ENCODE results near the gene DOCK9. TPM values are rescaled to one million over a fixed set of nuclear protein-coding genes. Genes with fewer than 3 reads are reported as not detected.
A peak's percentile ranks its signal among the peaks of the same experiment; 100 is the strongest.

The DOCK9 gene
- total and polyA plus RNA-seq, 5 donors from 2014 or later = 4.4 to 75.0 (median 7.3) TPM

DNA sequence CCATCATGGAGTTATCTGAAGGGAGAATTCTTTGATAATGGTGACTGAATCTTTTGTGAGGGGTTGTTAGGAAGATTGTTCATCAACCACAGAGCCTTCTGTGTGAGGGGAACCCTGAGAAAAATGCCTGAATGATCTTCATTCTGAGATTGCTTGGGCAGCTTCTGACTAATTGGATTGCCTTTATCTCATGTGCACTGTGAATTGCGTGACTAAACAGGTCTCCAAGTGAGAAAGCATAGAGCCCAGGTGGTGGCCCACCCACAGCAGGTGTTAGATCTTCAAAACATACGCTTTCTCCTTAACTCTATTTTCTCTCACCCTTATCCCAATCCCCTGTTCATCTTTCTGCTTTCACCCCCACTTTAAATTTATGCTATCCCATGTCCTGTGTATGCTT lies 58.3 kb downstream of the DOCK9 start:
- H3K27me3 Mint-ChIP-seq = no peaks in the 10 kb centered on the region
- Histone ChIP-seq H3K9me3 (ENCODE audit: control insufficient read depth in 2 of 2, low read length in 2 of 2) (no peaks in the 10 kb centered on the region), H3K36me3 (ENCODE audit: control insufficient read depth, insufficient read depth, low read length) (peaks cover 24% of the 10 kb centered on the region), H3K27ac (ENCODE audit: insufficient read depth, low read length, poor library complexity, severe bottlenecking) (no peak overlapping the region), H3K4me3 (ENCODE audit: low read depth, low read length) (no peak overlapping the region), H3K4me1 (ENCODE audit: control insufficient read depth, insufficient read depth, low read length, poor library complexity, severe bottlenecking) (peaks cover 7% of the 10 kb centered on the region), H3K27me3 (ENCODE audit: control insufficient read depth, insufficient read depth, low read length) (no peaks in the 10 kb centered on the region)
- H3K27ac Mint-ChIP-seq = peak overlapping the region in 1 of 3 donors; percentile 77
- H3K36me3 Mint-ChIP-seq = peaks cover 71% of the 10 kb centered on the region
- no peak for ATAC-seq (ENCODE audit: low read depth in 2 of 2)
- no peak for DNase-seq
- peaks cover 0 to 3% (median 0%) of the 10 kb centered on the region in 7 donors for H3K9me3 Mint-ChIP-seq
- H3K4me1 Mint-ChIP-seq = peaks cover 17 to 29% (median 22%) of the 10 kb centered on the region in 4 donors
- H3K4me3 Mint-ChIP-seq = peak overlapping the region in 1 of 4 donors; percentile 28

DNA sequence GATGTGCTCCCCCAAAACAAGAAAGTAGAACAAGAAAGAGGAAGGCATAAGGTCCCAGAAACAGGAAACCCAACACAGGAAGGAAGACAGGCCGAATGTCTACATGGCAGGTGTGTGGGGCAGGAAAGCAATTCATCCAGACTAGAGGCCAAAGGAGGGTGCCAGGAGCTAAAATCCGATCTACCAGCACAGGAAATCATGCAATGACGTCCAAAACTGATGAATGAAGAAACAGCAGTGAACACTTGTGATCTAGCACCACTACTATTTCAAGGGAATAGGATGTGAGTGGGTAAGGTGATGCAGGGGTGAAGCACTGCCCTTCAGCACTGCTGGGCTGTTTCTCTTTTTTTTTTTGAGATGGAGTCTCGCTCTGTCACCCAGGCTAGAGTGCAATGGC lies 59.1 kb downstream of the DOCK9 start:
- peak overlapping the region in 2 of 4 donors; percentile 13 to 68 for H3K4me3 Mint-ChIP-seq
- peaks cover 7% of the 10 kb centered on the region for H3K4me1 ChIP-seq (ENCODE audit: control insufficient read depth, insufficient read depth, low read length, poor library complexity, severe bottlenecking)

DNA sequence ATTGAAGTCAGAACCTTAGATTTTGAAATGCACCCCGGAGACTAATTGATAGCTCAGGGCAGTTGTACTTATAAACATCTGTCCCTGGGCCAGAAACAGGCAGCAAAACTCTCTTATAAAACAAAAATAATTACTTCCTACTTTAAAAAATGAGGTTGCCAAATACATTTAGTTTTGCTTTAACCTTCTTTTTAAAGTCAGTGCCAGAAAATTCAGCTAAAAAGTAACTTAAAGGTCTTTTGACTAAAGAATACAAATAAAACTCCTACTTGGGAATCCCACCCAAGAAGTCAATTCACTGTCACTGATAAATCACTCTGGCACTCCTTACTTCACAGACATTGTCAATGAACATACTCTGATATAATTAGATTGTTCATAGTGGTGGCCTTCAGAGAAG lies 60.7 kb downstream of the DOCK9 start:
- peak overlapping the region in 1 of 3 donors; percentile 28 for H3K27ac Mint-ChIP-seq
- no peak overlapping the region for H3K4me3 Mint-ChIP-seq
- Histone ChIP-seq H3K27ac (ENCODE audit: insufficient read depth, low read length, poor library complexity, severe bottlenecking) (no peak overlapping the region), H3K27me3 (ENCODE audit: control insufficient read depth, insufficient read depth, low read length) (no peaks in the 10 kb centered on the region), H3K4me3 (ENCODE audit: low read depth, low read length) (no peak overlapping the region), H3K9me3 (ENCODE audit: control insufficient read depth in 2 of 2, low read length in 2 of 2) (no peaks in the 10 kb centered on the region), H3K4me1 (ENCODE audit: control insufficient read depth, insufficient read depth, low read length, poor library complexity, severe bottlenecking) (peaks cover 7% of the 10 kb centered on the region), H3K36me3 (ENCODE audit: control insufficient read depth, insufficient read depth, low read length) (peaks cover 26% of the 10 kb centered on the region)
- peaks cover 22 to 36% (median 26%) of the 10 kb centered on the region in 4 donors for H3K4me1 Mint-ChIP-seq
- ATAC-seq (ENCODE audit: low read depth in 2 of 2) (no peak), DNase-seq (no peak)
- H3K27me3 Mint-ChIP-seq = no peaks in the 10 kb centered on the region
- peaks cover 65% of the 10 kb centered on the region for H3K36me3 Mint-ChIP-seq
- H3K9me3 Mint-ChIP-seq = peaks cover 0 to 3% (median 0%) of the 10 kb centered on the region in 7 donors

More for the DNA sequence above, 59.1 kb downstream of the DOCK9 start:
- Histone ChIP-seq H3K9me3 (ENCODE audit: control insufficient read depth in 2 of 2, low read length in 2 of 2) (no peaks in the 10 kb centered on the region), H3K27ac (ENCODE audit: insufficient read depth, low read length, poor library complexity, severe bottlenecking) (no peak overlapping the region), H3K27me3 (ENCODE audit: control insufficient read depth, insufficient read depth, low read length) (no peaks in the 10 kb centered on the region), H3K36me3 (ENCODE audit: control insufficient read depth, insufficient read depth, low read length) (peaks cover 26% of the 10 kb centered on the region), H3K4me3 (ENCODE audit: low read depth, low read length) (no peak overlapping the region)
- Mint-ChIP-seq H3K27ac (peak overlapping the region in 2 of 3 donors; percentile 9 to 91), H3K36me3 (peaks cover 70% of the 10 kb centered on the region), H3K27me3 (no peaks in the 10 kb centered on the region), H3K4me1 (peaks cover 17 to 29% (median 23%) of the 10 kb centered on the region in 4 donors), H3K9me3 (peaks cover 0 to 3% (median 0%) of the 10 kb centered on the region in 7 donors)
- peak in 2 of 3 donors; percentile 1 to 26 for DNase-seq
- no peak for ATAC-seq (ENCODE audit: low read depth in 2 of 2)

DNA sequence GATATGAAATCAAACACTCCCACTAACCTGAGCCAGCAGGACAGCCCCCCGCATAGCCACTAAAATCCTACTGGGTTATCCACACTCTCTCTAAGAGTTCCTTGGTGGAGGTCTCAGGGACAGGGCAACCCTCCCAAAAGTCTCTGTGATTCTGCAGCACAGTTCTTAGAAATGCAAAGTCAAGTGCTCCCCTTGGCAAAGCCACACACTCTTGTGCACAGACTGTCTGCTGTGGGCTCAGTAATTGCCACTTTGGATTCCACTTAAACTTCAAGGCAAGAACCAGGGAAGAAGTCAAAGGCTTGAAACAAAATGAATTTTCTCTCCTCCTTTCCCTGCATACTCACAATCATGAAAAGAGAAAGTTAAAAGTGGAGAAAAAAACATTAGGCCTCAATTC lies 61.5 kb downstream of the DOCK9 start:
- ATAC-seq (ENCODE audit: low read depth in 2 of 2) (no peak), DNase-seq (no peak)
- peaks cover 0 to 3% (median 0%) of the 10 kb centered on the region in 7 donors for H3K9me3 Mint-ChIP-seq
- peaks cover 58% of the 10 kb centered on the region for H3K36me3 Mint-ChIP-seq
- Histone ChIP-seq H3K4me1 (ENCODE audit: control insufficient read depth, insufficient read depth, low read length, poor library complexity, severe bottlenecking) (peaks cover 7% of the 10 kb centered on the region), H3K27me3 (ENCODE audit: control insufficient read depth, insufficient read depth, low read length) (no peaks in the 10 kb centered on the region), H3K4me3 (ENCODE audit: low read depth, low read length) (no peak overlapping the region), H3K36me3 (ENCODE audit: control insufficient read depth, insufficient read depth, low read length) (peaks cover 19% of the 10 kb centered on the region), H3K9me3 (ENCODE audit: control insufficient read depth in 2 of 2, low read length in 2 of 2) (no peaks in the 10 kb centered on the region), H3K27ac (ENCODE audit: insufficient read depth, low read length, poor library complexity, severe bottlenecking) (no peak overlapping the region)
- peak overlapping the region in 1 of 3 donors; percentile 35 for H3K27ac Mint-ChIP-seq
- no peak overlapping the region for H3K4me3 Mint-ChIP-seq
- H3K4me1 Mint-ChIP-seq = peaks cover 22 to 34% (median 26%) of the 10 kb centered on the region in 4 donors
- H3K27me3 Mint-ChIP-seq = no peaks in the 10 kb centered on the region

DNA sequence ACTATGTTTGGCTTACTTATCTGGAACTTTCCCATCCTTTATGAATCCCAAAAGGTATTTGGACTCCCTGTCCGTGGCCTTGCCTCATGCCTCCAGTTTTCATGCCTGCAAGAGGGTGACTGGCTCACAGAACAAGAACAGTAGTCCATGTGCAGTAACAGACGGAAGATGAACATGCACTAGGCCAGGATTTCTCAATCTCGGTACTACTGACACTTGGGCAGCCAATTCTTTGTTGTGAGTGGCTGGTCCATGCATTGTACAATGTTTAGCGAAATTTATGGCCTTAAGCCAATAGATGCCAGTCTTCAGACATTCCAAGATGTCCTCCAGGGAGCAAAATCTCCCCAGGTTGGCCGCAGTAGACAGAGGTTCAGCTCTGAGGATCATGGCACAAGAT lies 61.9 kb downstream of the DOCK9 start:
- no peak overlapping the region for H3K4me3 Mint-ChIP-seq
- peaks cover 54% of the 10 kb centered on the region for H3K36me3 Mint-ChIP-seq
- no peak for ATAC-seq (ENCODE audit: low read depth in 2 of 2)
- H3K27me3 Mint-ChIP-seq = no peaks in the 10 kb centered on the region
- H3K4me3 ChIP-seq (ENCODE audit: low read depth, low read length) = no peak overlapping the region
- peaks cover 19% of the 10 kb centered on the region for H3K36me3 ChIP-seq (ENCODE audit: control insufficient read depth, insufficient read depth, low read length)
- H3K9me3 ChIP-seq (ENCODE audit: control insufficient read depth in 2 of 2, low read length in 2 of 2) = no peaks in the 10 kb centered on the region
- no peak for DNase-seq
- H3K4me1 Mint-ChIP-seq = peaks cover 22 to 36% (median 29%) of the 10 kb centered on the region in 4 donors
- peaks cover 0 to 3% (median 0%) of the 10 kb centered on the region in 7 donors for H3K9me3 Mint-ChIP-seq
- H3K4me1 ChIP-seq (ENCODE audit: control insufficient read depth, insufficient read depth, low read length, poor library complexity, severe bottlenecking) = peaks cover 9% of the 10 kb centered on the region
- H3K27ac Mint-ChIP-seq = peak overlapping the region in 1 of 3 donors; percentile 35
- H3K27me3 ChIP-seq (ENCODE audit: control insufficient read depth, insufficient read depth, low read length) = no peaks in the 10 kb centered on the region
- no peak overlapping the region for H3K27ac ChIP-seq (ENCODE audit: insufficient read depth, low read length, poor library complexity, severe bottlenecking)

DNA sequence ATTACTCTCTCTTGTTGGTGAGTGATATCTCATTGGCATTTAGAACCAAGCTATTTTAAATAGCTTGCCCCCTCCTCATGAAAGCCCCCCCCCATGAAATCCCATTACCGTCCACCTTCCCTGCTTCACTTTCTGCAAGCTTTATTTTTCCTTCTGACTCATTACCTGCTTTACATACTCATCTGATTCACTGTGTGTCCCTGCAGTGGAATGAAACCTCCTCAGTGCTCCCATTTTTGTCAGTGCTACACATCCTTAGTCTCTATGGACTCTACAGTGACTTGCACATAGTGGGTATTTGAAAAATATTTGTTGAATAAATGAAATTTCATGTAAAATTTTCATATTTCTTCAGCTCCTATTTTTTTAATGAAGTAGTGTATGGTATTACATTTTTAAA lies 62.3 kb downstream of the DOCK9 start:
- Mint-ChIP-seq H3K4me1 (peaks cover 19 to 38% (median 31%) of the 10 kb centered on the region in 4 donors), H3K27me3 (no peaks in the 10 kb centered on the region), H3K9me3 (peaks cover 0 to 3% (median 0%) of the 10 kb centered on the region in 7 donors), H3K4me3 (no peak overlapping the region), H3K27ac (peak overlapping the region in 2 of 3 donors; percentile 17 to 23), H3K36me3 (peaks cover 50% of the 10 kb centered on the region)
- ATAC-seq (ENCODE audit: low read depth in 2 of 2) = no peak
- H3K4me1 ChIP-seq (ENCODE audit: control insufficient read depth, insufficient read depth, low read length, poor library complexity, severe bottlenecking) = peaks cover 13% of the 10 kb centered on the region
- no peak overlapping the region for H3K27ac ChIP-seq (ENCODE audit: insufficient read depth, low read length, poor library complexity, severe bottlenecking)
- no peaks in the 10 kb centered on the region for H3K27me3 ChIP-seq (ENCODE audit: control insufficient read depth, insufficient read depth, low read length)
- DNase-seq = no peak
- no peaks in the 10 kb centered on the region for H3K9me3 ChIP-seq (ENCODE audit: control insufficient read depth in 2 of 2, low read length in 2 of 2)
- H3K4me3 ChIP-seq (ENCODE audit: low read depth, low read length) = no peak overlapping the region
- H3K36me3 ChIP-seq (ENCODE audit: control insufficient read depth, insufficient read depth, low read length) = peaks cover 19% of the 10 kb centered on the region

DNA sequence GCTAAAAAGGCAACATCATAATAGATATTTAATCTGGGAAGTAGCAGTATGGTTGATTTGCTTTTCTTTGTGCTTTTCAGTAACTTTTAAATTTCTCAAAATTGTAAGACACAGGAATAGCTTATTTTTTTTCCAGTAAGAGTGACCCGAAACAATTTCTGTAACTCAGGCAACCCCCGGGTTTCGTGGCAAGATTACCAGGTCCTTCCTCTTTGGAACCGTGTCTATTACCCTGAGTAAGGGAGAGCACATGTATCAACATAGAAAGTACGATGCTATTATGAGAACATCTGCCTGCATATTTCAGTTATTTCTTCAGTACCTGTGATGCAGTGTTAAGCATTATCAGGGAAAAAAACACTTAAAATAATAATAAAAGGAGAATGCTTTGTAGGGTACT lies 64.1 kb downstream of the DOCK9 start:
- Mint-ChIP-seq H3K4me3 (no peak overlapping the region), H3K27ac (no peak overlapping the region), H3K27me3 (no peaks in the 10 kb centered on the region), H3K4me1 (peaks cover 15 to 41% (median 25%) of the 10 kb centered on the region in 4 donors), H3K9me3 (peaks cover 0 to 1% (median 0%) of the 10 kb centered on the region in 7 donors), H3K36me3 (peaks cover 39% of the 10 kb centered on the region)
- Histone ChIP-seq H3K27me3 (ENCODE audit: control insufficient read depth, insufficient read depth, low read length) (no peaks in the 10 kb centered on the region), H3K4me1 (ENCODE audit: control insufficient read depth, insufficient read depth, low read length, poor library complexity, severe bottlenecking) (peaks cover 12% of the 10 kb centered on the region), H3K36me3 (ENCODE audit: control insufficient read depth, insufficient read depth, low read length) (peaks cover 19% of the 10 kb centered on the region), H3K4me3 (ENCODE audit: low read depth, low read length) (no peak overlapping the region), H3K27ac (ENCODE audit: insufficient read depth, low read length, poor library complexity, severe bottlenecking) (no peak overlapping the region), H3K9me3 (ENCODE audit: control insufficient read depth in 2 of 2, low read length in 2 of 2) (no peaks in the 10 kb centered on the region)
- ATAC-seq (ENCODE audit: low read depth in 2 of 2) (no peak), DNase-seq (no peak)

DNA sequence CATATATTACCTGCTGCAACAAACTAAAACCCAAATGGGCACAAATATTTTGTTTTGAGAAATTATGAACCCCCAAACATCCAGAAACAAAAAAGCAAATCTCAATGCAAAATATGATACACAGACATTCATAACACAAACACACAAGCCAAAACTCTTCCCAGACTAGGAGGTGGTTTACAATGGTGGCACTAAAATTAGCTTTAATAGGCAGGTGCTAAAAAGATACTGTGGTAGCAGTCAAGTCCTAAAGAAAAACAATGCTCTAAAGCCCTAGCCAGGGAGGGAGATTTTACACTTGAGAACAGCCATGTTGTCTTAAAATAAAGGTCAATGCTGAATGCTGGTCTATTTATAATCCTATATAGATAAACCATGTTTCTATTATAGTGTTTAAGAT lies 65.0 kb downstream of the DOCK9 start:
- Histone ChIP-seq H3K4me1 (ENCODE audit: control insufficient read depth, insufficient read depth, low read length, poor library complexity, severe bottlenecking) (peaks cover 10% of the 10 kb centered on the region), H3K27me3 (ENCODE audit: control insufficient read depth, insufficient read depth, low read length) (no peaks in the 10 kb centered on the region), H3K4me3 (ENCODE audit: low read depth, low read length) (no peak overlapping the region), H3K27ac (ENCODE audit: insufficient read depth, low read length, poor library complexity, severe bottlenecking) (no peak overlapping the region), H3K9me3 (ENCODE audit: control insufficient read depth in 2 of 2, low read length in 2 of 2) (no peaks in the 10 kb centered on the region), H3K36me3 (ENCODE audit: control insufficient read depth, insufficient read depth, low read length) (peaks cover 19% of the 10 kb centered on the region)
- no peak overlapping the region for H3K4me3 Mint-ChIP-seq
- no peak for ATAC-seq (ENCODE audit: low read depth in 2 of 2)
- peaks cover 37% of the 10 kb centered on the region for H3K36me3 Mint-ChIP-seq
- H3K27ac Mint-ChIP-seq = no peak overlapping the region
- peaks cover 10 to 32% (median 19%) of the 10 kb centered on the region in 4 donors for H3K4me1 Mint-ChIP-seq
- peaks cover 0 to 1% (median 0%) of the 10 kb centered on the region in 7 donors for H3K9me3 Mint-ChIP-seq
- no peaks in the 10 kb centered on the region for H3K27me3 Mint-ChIP-seq
- no peak for DNase-seq
